ENCODE measurements around the gene NUPR2. TPM values are rescaled to one million over a fixed set of nuclear protein-coding genes. Genes with fewer than 3 reads are reported as not detected.
"Not testable (repeated sequence)": the region's sequence is repeated elsewhere in the genome, so short reads cannot be mapped to it uniquely, and the experiment has no call there.

The NUPR2 gene
- total RNA-seq, 1 experiment from 2014 or later = not detected

DNA sequence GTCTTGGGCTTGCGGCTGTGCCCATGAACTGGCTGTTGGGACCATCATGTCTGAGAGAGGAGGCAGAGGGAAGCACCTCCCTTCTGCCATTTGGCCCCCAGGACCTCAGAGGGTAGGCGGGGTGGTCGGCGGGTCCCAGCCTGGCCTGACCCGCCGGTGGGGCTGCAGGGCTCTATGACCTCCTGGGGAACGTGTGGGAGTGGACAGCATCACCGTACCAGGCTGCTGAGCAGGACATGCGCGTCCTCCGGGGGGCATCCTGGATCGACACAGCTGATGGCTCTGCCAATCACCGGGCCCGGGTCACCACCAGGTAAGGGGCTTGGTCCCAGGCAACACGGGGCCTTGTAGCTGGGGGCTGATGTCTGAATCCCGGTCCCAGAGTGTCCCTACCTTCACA is 38.0 kb downstream of the NUPR2 start:
- Histone ChIP-seq H3K36me3 (ENCODE audit: control insufficient read depth, insufficient read depth, low read length) (peaks cover 4% of the 10 kb centered on the region), H3K4me1 (no peaks in the 10 kb centered on the region), H3K9me3 (no peaks in the 10 kb centered on the region), H3K27me3 (replicated peaks; ENCODE audit: control insufficient read depth, insufficient read depth, low read length) (no peaks in the 10 kb centered on the region), H3K4me3 (ENCODE audit: low read depth, low read length) (no peak overlapping the region)
- intact Hi-C loops (cut with micrococcal nuclease; ENCODE audit: unreplicated experiment) = loop anchor here (10.0 kb wide), 2 partner anchors 193 to 333 kb away; partner anchors contain the start of gene ZNF713
- CTCF ChIA-PET = interaction anchor here (1.0 kb wide), 1 partner anchor 71 kb away, joined by 3 read pairs; no protein-coding TSS in a partner anchor
- Mint-ChIP-seq H3K27ac (ENCODE audit: unreplicated experiment) (no peak overlapping the region), H3K4me1 (ENCODE audit: low read depth, unreplicated experiment) (peaks cover 7% of the 10 kb centered on the region), H3K36me3 (ENCODE audit: insufficient read depth, unreplicated experiment) (peaks cover 12% of the 10 kb centered on the region), H3K9me3 (ENCODE audit: unreplicated experiment) (no peaks in the 10 kb centered on the region), H3K27me3 (ENCODE audit: insufficient read depth, unreplicated experiment) (no peaks in the 10 kb centered on the region), H3K4me3 (ENCODE audit: unreplicated experiment) (no peak overlapping the region)
- peak in 1 of 2 experiments; percentile 27 for DNase-seq
- POLR2A ChIA-PET = no interaction called here
- TF ChIP-seq, protein P1, sequence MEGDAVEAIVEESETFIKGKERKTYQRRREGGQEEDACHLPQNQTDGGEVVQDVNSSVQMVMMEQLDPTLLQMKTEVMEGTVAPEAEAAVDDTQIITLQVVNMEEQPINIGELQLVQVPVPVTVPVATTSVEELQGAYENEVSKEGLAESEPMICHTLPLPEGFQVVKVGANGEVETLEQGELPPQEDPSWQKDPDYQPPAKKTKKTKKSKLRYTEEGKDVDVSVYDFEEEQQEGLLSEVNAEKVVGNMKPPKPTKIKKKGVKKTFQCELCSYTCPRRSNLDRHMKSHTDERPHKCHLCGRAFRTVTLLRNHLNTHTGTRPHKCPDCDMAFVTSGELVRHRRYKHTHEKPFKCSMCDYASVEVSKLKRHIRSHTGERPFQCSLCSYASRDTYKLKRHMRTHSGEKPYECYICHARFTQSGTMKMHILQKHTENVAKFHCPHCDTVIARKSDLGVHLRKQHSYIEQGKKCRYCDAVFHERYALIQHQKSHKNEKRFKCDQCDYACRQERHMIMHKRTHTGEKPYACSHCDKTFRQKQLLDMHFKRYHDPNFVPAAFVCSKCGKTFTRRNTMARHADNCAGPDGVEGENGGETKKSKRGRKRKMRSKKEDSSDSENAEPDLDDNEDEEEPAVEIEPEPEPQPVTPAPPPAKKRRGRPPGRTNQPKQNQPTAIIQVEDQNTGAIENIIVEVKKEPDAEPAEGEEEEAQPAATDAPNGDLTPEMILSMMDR (IDR thresholded peaks at IDR 0.05; ENCODE audit: insufficient read depth in 1 of 2, low read depth in 1 of 2, low read length in 1 of 2, severe bottlenecking in 1 of 2, unreplicated experiment in 1 of 2) = no peak
- BruUV-seq (replicated peaks) = no TSS peak

DNA sequence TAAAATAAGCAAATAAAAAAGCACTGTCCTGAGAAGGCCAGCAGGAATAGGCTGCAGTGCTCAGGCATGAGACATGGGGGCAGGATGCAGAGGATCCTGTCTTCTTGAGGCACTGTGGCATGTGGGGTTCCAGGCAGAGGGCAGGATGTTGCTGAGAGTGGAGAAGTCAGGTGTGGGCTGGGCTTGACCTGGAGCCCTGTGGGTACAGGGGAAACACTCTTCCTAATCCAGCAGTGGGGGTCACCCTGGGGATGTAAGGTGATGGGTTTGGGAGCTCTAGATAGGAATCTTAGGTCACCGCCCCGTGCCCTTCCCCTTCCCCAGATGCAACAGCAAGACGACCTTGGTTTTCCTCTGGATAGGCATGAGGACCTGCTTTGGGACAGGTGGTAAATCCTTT is 38.5 kb downstream of the NUPR2 start:
- no peaks in the 10 kb centered on the region for H3K9me3 Mint-ChIP-seq (ENCODE audit: unreplicated experiment)
- peaks cover 12% of the 10 kb centered on the region for H3K4me1 Mint-ChIP-seq (ENCODE audit: low read depth, unreplicated experiment)
- no peaks in the 10 kb centered on the region for H3K27me3 Mint-ChIP-seq (ENCODE audit: insufficient read depth, unreplicated experiment)
- Histone ChIP-seq H3K9me3 (no peaks in the 10 kb centered on the region), H3K4me1 (no peaks in the 10 kb centered on the region), H3K27me3 (replicated peaks; ENCODE audit: control insufficient read depth, insufficient read depth, low read length) (no peaks in the 10 kb centered on the region), H3K36me3 (ENCODE audit: control insufficient read depth, insufficient read depth, low read length) (peaks cover 4% of the 10 kb centered on the region), H3K4me3 (ENCODE audit: low read depth, low read length) (no peak overlapping the region)
- H3K4me3 Mint-ChIP-seq (ENCODE audit: unreplicated experiment) = no peak overlapping the region
- TF ChIP-seq, protein P1 (IDR thresholded peaks at IDR 0.05; ENCODE audit: insufficient read depth in 1 of 2, low read depth in 1 of 2, low read length in 1 of 2, severe bottlenecking in 1 of 2, unreplicated experiment in 1 of 2) = no peak
- BruUV-seq (replicated peaks) = no TSS peak
- POLR2A ChIA-PET = no interaction called here
- DNase-seq = peak in 1 of 2 experiments; percentile 23
- no peak overlapping the region for H3K27ac Mint-ChIP-seq (ENCODE audit: unreplicated experiment)
- CTCF ChIA-PET = interaction anchor here (1.0 kb wide), 1 partner anchor 70 kb away, joined by 3 read pairs; no protein-coding TSS in a partner anchor
- intact Hi-C loops (cut with micrococcal nuclease; ENCODE audit: unreplicated experiment) = loop anchor here (10.0 kb wide), 2 partner anchors 193 to 333 kb away; partner anchors contain the start of gene ZNF713
- H3K36me3 Mint-ChIP-seq (ENCODE audit: insufficient read depth, unreplicated experiment) = peaks cover 15% of the 10 kb centered on the region

DNA sequence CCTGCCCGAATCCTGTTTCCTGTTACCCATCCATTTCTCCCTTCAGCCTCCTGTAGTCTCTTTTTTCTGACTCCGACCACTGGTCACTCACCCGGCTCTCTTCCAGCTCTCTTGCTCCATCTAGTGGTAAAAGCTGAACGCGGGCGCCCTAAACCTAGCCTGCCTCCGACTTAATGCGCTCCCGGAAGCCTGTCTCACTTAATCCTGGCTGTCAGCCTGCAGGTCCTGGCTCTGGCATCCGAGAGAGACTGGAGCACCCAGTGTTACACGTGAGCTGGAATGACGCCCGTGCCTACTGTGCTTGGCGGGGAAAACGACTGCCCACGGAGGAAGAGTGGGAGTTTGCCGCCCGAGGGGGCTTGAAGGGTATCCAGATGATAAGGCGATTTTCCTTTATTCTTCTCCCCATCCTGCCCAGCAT is 41.8 kb downstream of the NUPR2 start:
- no TSS peak for BruUV-seq (replicated peaks)
- intact Hi-C loops (cut with micrococcal nuclease; ENCODE audit: unreplicated experiment) = loop anchor here (1.0 to 10.0 kb wide), 6 partner anchors 69 to 480 kb away; partner anchors contain the start of gene ZNF713
- H3K4me1 ChIP-seq = no peaks in the 10 kb centered on the region
- ChIA-PET CTCF (interaction anchor here (0.5 to 1.5 kb wide), 5 partner anchors 9 to 69 kb away, joined by 3 to 8 read pairs (median 4); partner anchors contain the start of genes CCT6A and PSPH), POLR2A (no interaction called here)
- Mint-ChIP-seq H3K4me3 (ENCODE audit: unreplicated experiment) (no peak overlapping the region), H3K27me3 (ENCODE audit: insufficient read depth, unreplicated experiment) (no peaks in the 10 kb centered on the region), H3K9me3 (ENCODE audit: unreplicated experiment) (no peaks in the 10 kb centered on the region), H3K36me3 (ENCODE audit: insufficient read depth, unreplicated experiment) (peaks cover 26% of the 10 kb centered on the region), H3K27ac (ENCODE audit: unreplicated experiment) (peak overlapping the region; percentile 30), H3K4me1 (ENCODE audit: low read depth, unreplicated experiment) (peaks cover 13% of the 10 kb centered on the region)
- H3K36me3 ChIP-seq (ENCODE audit: control insufficient read depth, insufficient read depth, low read length) = peaks cover 6% of the 10 kb centered on the region
- H3K9me3 ChIP-seq = no peaks in the 10 kb centered on the region
- peak; percentile 77 to 89 for DNase-seq
- TF ChIP-seq, protein P1 (IDR thresholded peaks at IDR 0.05; ENCODE audit: insufficient read depth in 1 of 2, low read depth in 1 of 2, low read length in 1 of 2, severe bottlenecking in 1 of 2, unreplicated experiment in 1 of 2) = peak; percentile 81 to 89
- H3K4me3 ChIP-seq (ENCODE audit: low read depth, low read length) = no peak overlapping the region
- H3K27me3 ChIP-seq (replicated peaks; ENCODE audit: control insufficient read depth, insufficient read depth, low read length) = no peaks in the 10 kb centered on the region

DNA sequence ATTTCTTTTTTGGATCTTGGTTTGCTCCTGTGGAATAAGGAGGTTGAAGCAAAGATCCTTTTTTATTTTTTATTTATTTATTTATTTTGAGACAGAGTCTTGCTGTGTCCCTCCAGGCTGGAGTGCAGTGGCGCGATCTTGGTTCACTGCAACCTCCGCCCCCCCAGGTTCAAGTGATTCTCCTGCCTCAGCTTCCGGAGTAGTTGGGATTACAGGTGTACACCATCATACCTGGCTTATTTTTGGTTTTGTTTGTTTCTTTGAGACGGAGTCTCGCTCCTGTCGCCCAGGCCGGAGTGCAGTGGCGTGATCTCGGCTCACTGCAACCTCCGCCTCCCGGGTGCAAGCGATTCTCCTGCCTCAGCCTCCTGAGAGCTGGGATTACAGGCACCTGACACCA is 49.8 kb downstream of the NUPR2 start:
- peaks cover 23% of the 10 kb centered on the region for H3K4me1 ChIP-seq
- H3K27me3 Mint-ChIP-seq (ENCODE audit: insufficient read depth, unreplicated experiment); H3K9me3 Mint-ChIP-seq (ENCODE audit: unreplicated experiment); H3K9me3 ChIP-seq; H3K27me3 ChIP-seq (replicated peaks; ENCODE audit: control insufficient read depth, insufficient read depth, low read length); BruUV-seq (replicated peaks); H3K36me3 ChIP-seq (ENCODE audit: control insufficient read depth, insufficient read depth, low read length); CTCF ChIA-PET; intact Hi-C loops (cut with micrococcal nuclease; ENCODE audit: unreplicated experiment); H3K4me3 ChIP-seq (ENCODE audit: low read depth, low read length); POLR2A ChIA-PET; H3K27ac Mint-ChIP-seq (ENCODE audit: unreplicated experiment); H3K4me3 Mint-ChIP-seq (ENCODE audit: unreplicated experiment): not testable (repeated sequence)
- peak in 1 of 2 experiments; percentile 17 for DNase-seq
- Mint-ChIP-seq H3K4me1 (ENCODE audit: low read depth, unreplicated experiment) (peaks cover 22% of the 10 kb centered on the region), H3K36me3 (ENCODE audit: insufficient read depth, unreplicated experiment) (peaks cover 59% of the 10 kb centered on the region)

Measured in Caco-2 (cell line).